GM12873 (cell line): ENCODE measurements around the gene UBAP2L.

Experiments
- TF ChIP-seq, protein P1 (sequence below): IDR thresholded peaks from 2 replicates; pipeline ENCODE4 v1.5.1; 2012; ENCODE audit warnings: low read depth, mild to moderate bottlenecking, moderate library complexity, low read length, control low read depth; ENCODE audit not compliant: insufficient read depth; ENCODE audit errors: missing control alignments

UBAP2L gene

DNA sequence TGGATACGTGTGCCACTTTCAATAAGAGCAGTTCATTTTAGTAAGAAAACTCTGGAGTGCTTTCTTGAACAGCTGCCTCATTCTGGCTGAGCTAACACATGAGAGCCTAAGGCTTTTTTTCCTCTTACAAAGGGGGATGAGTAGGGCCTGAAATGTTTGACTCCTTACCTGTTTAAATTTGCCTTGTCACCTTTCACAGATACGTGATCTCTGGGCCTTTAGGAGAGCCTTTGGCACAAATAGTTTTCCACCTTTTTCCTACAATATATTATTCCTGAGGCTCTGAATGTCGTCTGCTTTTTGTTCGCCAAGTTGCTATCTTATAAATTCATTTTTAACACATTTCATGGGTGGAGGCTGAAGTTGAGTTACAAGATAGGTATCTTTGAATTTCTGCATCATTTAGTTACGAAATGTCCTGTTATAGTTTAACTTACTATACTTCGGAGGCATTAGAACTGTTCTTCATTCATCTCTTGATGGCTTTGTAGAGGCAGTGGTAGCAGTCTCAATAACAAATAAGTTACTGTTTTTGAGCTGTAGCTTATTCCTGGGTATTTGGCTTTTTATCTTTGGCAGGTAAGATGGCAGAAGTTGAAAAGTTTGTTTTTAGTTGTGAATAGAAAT is 17.2 kb downstream of the UBAP2L start:
- TF ChIP-seq, protein P1, sequence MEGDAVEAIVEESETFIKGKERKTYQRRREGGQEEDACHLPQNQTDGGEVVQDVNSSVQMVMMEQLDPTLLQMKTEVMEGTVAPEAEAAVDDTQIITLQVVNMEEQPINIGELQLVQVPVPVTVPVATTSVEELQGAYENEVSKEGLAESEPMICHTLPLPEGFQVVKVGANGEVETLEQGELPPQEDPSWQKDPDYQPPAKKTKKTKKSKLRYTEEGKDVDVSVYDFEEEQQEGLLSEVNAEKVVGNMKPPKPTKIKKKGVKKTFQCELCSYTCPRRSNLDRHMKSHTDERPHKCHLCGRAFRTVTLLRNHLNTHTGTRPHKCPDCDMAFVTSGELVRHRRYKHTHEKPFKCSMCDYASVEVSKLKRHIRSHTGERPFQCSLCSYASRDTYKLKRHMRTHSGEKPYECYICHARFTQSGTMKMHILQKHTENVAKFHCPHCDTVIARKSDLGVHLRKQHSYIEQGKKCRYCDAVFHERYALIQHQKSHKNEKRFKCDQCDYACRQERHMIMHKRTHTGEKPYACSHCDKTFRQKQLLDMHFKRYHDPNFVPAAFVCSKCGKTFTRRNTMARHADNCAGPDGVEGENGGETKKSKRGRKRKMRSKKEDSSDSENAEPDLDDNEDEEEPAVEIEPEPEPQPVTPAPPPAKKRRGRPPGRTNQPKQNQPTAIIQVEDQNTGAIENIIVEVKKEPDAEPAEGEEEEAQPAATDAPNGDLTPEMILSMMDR = no peak

DNA sequence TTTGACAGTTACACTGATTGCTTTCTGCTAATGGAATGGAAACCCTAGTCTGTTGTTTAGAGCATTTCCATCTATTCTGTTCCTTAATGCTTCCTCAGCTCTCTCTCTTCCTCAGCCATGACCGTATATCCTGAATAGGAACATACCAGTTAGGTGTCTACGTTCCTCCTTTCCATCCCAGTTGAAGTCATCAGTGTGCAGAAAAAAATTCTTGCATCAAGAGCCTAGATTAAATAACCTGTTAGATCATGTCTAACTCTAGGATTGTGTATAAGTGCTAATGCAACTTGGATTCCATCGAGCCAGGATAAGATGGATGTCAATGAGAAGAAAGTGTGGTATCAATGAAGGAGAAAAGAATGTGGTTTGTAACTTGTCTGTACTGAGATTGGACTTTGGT is 18.7 kb downstream of the UBAP2L start:
- TF ChIP-seq, protein P1 = no peak

DNA sequence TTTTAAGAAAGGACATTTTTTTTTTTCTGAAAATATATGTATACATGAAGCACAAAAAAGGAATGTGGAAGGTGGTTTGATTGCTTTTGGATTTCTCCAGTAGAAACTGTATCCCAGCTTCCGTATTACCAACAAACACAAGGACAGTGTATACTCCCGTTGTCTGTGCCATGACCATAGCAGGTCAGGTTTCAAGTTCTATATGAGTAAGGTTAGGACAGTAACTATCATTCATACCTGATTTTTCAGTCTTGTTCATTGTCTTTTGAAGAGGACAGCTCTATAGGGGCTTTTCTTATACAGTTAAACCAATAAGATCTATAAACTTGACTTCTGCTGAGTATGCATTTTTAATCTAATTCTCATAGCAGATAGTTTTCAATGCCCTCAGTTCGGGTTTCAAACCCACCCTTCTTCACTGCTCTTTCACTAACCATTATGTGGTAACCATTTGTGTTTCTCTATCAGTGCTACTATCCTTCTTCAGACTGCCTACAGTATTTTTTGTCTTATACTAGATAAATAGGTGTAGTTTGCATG is 19.6 kb downstream of the UBAP2L start:
- TF ChIP-seq, protein P1 = no peak

DNA sequence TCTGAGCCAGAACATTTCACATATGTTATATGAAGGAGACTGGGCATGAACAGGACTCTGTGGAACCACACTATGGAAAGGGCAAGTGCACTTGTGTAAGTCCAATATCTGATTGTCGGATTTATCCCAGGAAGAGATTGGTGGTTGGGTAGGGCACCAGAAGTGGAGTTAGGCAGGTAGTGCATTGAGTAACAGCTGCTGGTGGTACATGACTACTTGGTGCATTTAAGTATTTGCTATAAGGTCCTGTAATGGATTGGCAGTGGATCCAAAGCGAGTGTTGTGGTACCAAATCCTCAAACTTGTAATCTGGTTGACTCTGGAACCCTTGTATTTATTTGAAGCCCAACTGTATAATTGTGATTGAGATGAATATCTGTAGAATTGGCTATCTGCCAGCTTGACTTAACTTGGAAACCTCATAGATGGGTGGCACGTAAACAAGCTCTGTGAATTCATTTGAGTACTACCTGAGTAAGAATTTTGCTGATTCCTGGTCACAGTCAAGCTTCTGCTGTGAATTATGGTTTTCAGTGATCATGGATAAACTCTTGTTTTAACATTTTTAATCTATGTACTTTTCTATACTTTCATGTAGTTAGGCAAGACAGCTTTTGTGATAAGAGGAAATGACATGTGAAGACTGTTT is 21.1 kb downstream of the UBAP2L start:
- TF ChIP-seq, protein P1 = no peak

DNA sequence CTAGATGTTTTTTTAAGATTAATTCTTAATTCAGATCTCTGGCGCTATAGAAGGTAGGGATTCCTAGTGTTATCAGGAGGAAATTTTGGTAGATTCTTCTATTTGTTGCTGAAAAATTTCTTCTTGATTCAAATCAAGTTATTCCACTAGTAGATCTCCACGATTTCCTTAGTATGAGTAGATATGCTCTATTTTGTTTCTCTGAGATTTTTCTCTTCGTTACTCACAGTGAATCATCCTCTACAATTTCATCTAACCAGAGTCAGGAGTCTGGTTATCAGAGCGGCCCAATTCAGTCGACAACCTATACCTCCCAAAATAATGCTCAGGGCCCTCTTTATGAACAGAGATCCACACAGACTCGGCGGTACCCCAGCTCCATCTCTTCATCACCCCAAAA is 32.9 kb downstream of the UBAP2L start:
- TF ChIP-seq, protein P1 = no peak

DNA sequence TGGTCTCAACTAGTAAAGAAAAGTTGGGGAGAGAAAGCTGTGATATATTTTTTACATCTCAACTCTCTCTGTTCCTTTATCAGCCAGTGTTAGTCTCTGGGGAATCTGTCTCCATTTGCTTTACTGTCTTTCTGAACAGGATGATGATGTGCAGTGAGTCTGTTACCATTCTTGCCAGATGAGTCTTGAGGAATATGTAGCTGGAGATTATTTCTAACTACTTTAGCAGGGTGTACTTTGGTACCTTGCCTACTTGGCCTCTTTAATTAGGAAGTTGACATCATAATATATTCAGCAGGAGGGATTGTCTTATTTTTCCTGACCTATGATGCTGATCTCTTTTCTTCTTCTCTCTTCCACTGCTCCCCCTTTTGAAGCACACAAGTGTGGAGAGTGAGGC is 35.9 kb downstream of the UBAP2L start:
- TF ChIP-seq, protein P1 = no peak

DNA sequence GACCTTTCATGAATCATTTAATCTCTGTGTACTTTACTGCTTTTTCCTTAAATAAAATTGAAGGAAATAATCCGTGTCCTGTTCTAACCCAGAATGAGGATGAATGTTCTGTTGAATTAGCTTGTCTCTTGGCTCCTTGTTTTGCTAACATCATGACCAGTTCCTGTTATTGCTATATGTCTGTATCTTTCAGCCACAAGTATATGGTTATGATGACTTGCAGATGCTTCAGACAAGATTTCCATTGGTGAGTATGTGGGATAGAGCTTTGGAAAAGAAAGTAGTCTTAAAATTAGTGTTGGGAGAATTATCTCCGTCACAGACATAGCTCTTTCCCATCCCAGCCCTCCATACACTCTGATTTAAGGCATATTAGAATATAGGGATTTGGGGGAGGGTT is 38.0 kb downstream of the UBAP2L start:
- TF ChIP-seq, protein P1 = no peak
